Measurements from ENCODE around the gene PRKCQ. TPM values are rescaled to one million over a fixed set of nuclear protein-coding genes. Genes with fewer than 3 reads are reported as not detected.

The PRKCQ gene
- total and polyA plus RNA-seq, 11 donors = 0.04 to 2.0 (median 0.13) TPM; not detected in 1

GRCh38 chr10:6539833-6540232, 40.2 kb downstream of the PRKCQ start:
- ATAC-seq (no peak), DNase-seq (no peak)
- H3K27ac ChIP-seq = no peak overlapping the region
- intact Hi-C loops (cut with DNase I) = no loop called here
- no peaks in the 10 kb centered on the region for H3K36me3 ChIP-seq
- no peaks in the 10 kb centered on the region for H3K9me3 ChIP-seq
- H3K4me1 ChIP-seq = peaks cover 0 to 13% (median 0%) of the 10 kb centered on the region in 12 donors
- peaks cover 0 to 26% (median 0%) of the 10 kb centered on the region in 9 donors for H3K27me3 ChIP-seq
- H3K4me3 ChIP-seq = no peak overlapping the region
- TF ChIP-seq CTCF (IDR thresholded peaks at IDR 0.05) = no peak
- no peak for TF ChIP-seq POLR2A (IDR thresholded peaks at IDR 0.05)

GRCh38 chr10:6537770-6538169, 42.3 kb downstream of the PRKCQ start:
- intact Hi-C loops (cut with DNase I) = no loop called here
- Histone ChIP-seq H3K27me3 (peaks cover 0 to 20% (median 0%) of the 10 kb centered on the region in 9 donors), H3K27ac (no peak overlapping the region), H3K36me3 (no peaks in the 10 kb centered on the region), H3K4me1 (peaks cover 0 to 13% (median 0%) of the 10 kb centered on the region in 12 donors), H3K4me3 (no peak overlapping the region), H3K9me3 (no peaks in the 10 kb centered on the region)
- peak in 2 of 4 donors; percentile 28 to 39 for ATAC-seq
- WGBS, 4 donors = 39 to 48% (median 45%) methylated on average over 5 of the region's 5 CpGs
- TF ChIP-seq POLR2A (IDR thresholded peaks at IDR 0.05) = no peak
- DNase-seq = peak in 3 of 5 donors; percentile 26 to 56 (median 45)

- WGBS, 4 donors = 86 to 92% (median 87%) methylated on average over 3 of the region's 3 CpGs
Measured at GRCh38 chr10:6536102-6536501, 44.0 kb downstream of the PRKCQ start.

GRCh38 chr10:6535156-6535764, 44.8 kb downstream of the PRKCQ start:
- no peak overlapping the region for H3K27ac ChIP-seq
- H3K9me3 ChIP-seq = no peaks in the 10 kb centered on the region
- ATAC-seq = no peak
- H3K36me3 ChIP-seq = no peaks in the 10 kb centered on the region
- H3K27me3 ChIP-seq = peaks cover 0 to 15% (median 0%) of the 10 kb centered on the region in 9 donors
- DNase-seq = no peak
- H3K4me1 ChIP-seq = peaks cover 0 to 13% (median 0%) of the 10 kb centered on the region in 12 donors
- no peak for TF ChIP-seq CTCF (IDR thresholded peaks at IDR 0.05)
- TF ChIP-seq POLR2A (IDR thresholded peaks at IDR 0.05) = no peak
- intact Hi-C loops (cut with DNase I) = no loop called here
- no peak overlapping the region for H3K4me3 ChIP-seq
- 92 to 95% (median 92%) methylated on average over 11 of the region's 11 CpGs for WGBS, 4 donors

More at GRCh38 chr10:6536102-6536501, 44.0 kb downstream of the PRKCQ start:
- intact Hi-C loops (cut with DNase I) = no loop called here
- no peak for ATAC-seq
- TF ChIP-seq POLR2A (IDR thresholded peaks at IDR 0.05) (no peak), CTCF (IDR thresholded peaks at IDR 0.05) (no peak)
- Histone ChIP-seq H3K4me1 (peaks cover 0 to 13% (median 0%) of the 10 kb centered on the region in 12 donors), H3K27me3 (peaks cover 0 to 15% (median 0%) of the 10 kb centered on the region in 9 donors), H3K9me3 (no peaks in the 10 kb centered on the region), H3K27ac (no peak overlapping the region), H3K4me3 (no peak overlapping the region), H3K36me3 (no peaks in the 10 kb centered on the region)
- DNase-seq = no peak

GRCh38 chr10:6532321-6532720, 47.8 kb downstream of the PRKCQ start:
- ATAC-seq (no peak), DNase-seq (no peak)
- intact Hi-C loops (cut with DNase I) = no loop called here
- WGBS, 4 donors = 81 to 88% (median 83%) methylated on average over 5 of the region's 5 CpGs
- Histone ChIP-seq H3K27me3 (peaks cover 0 to 15% (median 0%) of the 10 kb centered on the region in 9 donors), H3K4me1 (peaks cover 0 to 2% (median 0%) of the 10 kb centered on the region in 12 donors), H3K36me3 (no peaks in the 10 kb centered on the region), H3K4me3 (no peak overlapping the region), H3K9me3 (no peaks in the 10 kb centered on the region), H3K27ac (no peak overlapping the region)
- no peak for TF ChIP-seq CTCF (IDR thresholded peaks at IDR 0.05)
- TF ChIP-seq POLR2A (IDR thresholded peaks at IDR 0.05) = no peak
